ENCODE results near the gene IL15RA. TPM values are rescaled to one million over a fixed set of nuclear protein-coding genes. Genes with fewer than 3 reads are reported as not detected.
A peak's percentile ranks its signal among the peaks of the same experiment; 100 is the strongest.
"Not testable (repeated sequence)": the region's sequence is repeated elsewhere in the genome, so short reads cannot be mapped to it uniquely, and the experiment has no call there.

The IL15RA gene
- total RNA-seq, 4 donors from 2014 or later = 13.1 to 17.6 (median 15.6) TPM

- intact Hi-C loops (cut with DNase I; ENCODE audit: low total_unique reads) = no loop called here
- no peaks in the 10 kb centered on the region for H3K27me3 ChIP-seq
- DNase-seq (no peak), ATAC-seq (no peak)
- no peak for TF ChIP-seq CTCF (IDR thresholded peaks at IDR 0.05 in 4 of 5, conservative IDR thresholded peaks at IDR 0.05 in 1 of 5)
- no peak for TF ChIP-seq POLR2A (IDR thresholded peaks at IDR 0.05)
- H3K27ac ChIP-seq = no peak overlapping the region
- H3K4me3 ChIP-seq = no peak overlapping the region
- in situ Hi-C loops (cut with MboI; ENCODE audit: low sequenced_read_pairs in 4 of 4) = no loop called here
- no peaks in the 10 kb centered on the region for H3K36me3 ChIP-seq
- no peaks in the 10 kb centered on the region for H3K9me3 ChIP-seq
- peaks cover 16 to 27% of the 10 kb centered on the region in 2 donors for H3K4me1 ChIP-seq
Measured at GRCh38 chr10:5946786-5947185, 30.6 kb downstream of the IL15RA start.

GRCh38 chr10:5946419-5946775 is 30.9 kb downstream of the IL15RA start:
- in situ Hi-C loops (cut with MboI; ENCODE audit: low sequenced_read_pairs in 4 of 4); ATAC-seq: not testable (repeated sequence)

GRCh38 chr10:5945561-5946418 is 31.6 kb downstream of the IL15RA start:
- TF ChIP-seq POLR2A (IDR thresholded peaks at IDR 0.05) = no peak
- Histone ChIP-seq H3K36me3 (no peaks in the 10 kb centered on the region), H3K27me3 (no peaks in the 10 kb centered on the region), H3K4me3 (peak overlapping the region; percentile 14 to 41 (median 28)), H3K9me3 (no peaks in the 10 kb centered on the region), H3K27ac (peak overlapping the region; percentile 69 to 74 (median 72)), H3K4me1 (peaks cover 16 to 30% of the 10 kb centered on the region in 2 donors)
- intact Hi-C loops (cut with DNase I; ENCODE audit: low total_unique reads) (loop anchor here (2.0 kb wide), 2 partner anchors 31 to 55 kb away; partner anchors contain the start of genes FBH1 and IL15RA), in situ Hi-C loops (cut with MboI; ENCODE audit: low sequenced_read_pairs in 4 of 4) (no loop called here)
- peak in 1 of 2 donors; percentile 40 for DNase-seq
- peak in 1 of 2 donors; percentile 21 for ATAC-seq

More at GRCh38 chr10:5946419-5946775, 30.9 kb downstream of the IL15RA start:
- H3K4me3 ChIP-seq; DNase-seq; H3K9me3 ChIP-seq; intact Hi-C loops (cut with DNase I; ENCODE audit: low total_unique reads); H3K27me3 ChIP-seq; H3K36me3 ChIP-seq: not testable (repeated sequence)
- Histone ChIP-seq H3K27ac (peak overlapping the region; percentile 69 to 74 (median 72)), H3K4me1 (peaks cover 16 to 30% of the 10 kb centered on the region in 2 donors)

GRCh38 chr10:5945190-5945509 is 32.2 kb downstream of the IL15RA start:
- no peak for TF ChIP-seq CTCF (IDR thresholded peaks at IDR 0.05 in 4 of 5, conservative IDR thresholded peaks at IDR 0.05 in 1 of 5)
- no peak for TF ChIP-seq POLR2A (IDR thresholded peaks at IDR 0.05)
- no peak for DNase-seq
- Histone ChIP-seq H3K27ac (peak overlapping the region; percentile 69 to 74 (median 72)), H3K4me3 (peak overlapping the region in 2 of 4 donors; percentile 39 to 41), H3K4me1 (peaks cover 16 to 30% of the 10 kb centered on the region in 2 donors), H3K36me3 (no peaks in the 10 kb centered on the region), H3K9me3 (no peaks in the 10 kb centered on the region), H3K27me3 (no peaks in the 10 kb centered on the region)
- in situ Hi-C loops (cut with MboI; ENCODE audit: low sequenced_read_pairs in 4 of 4) = no loop called here
- ATAC-seq = no peak
- intact Hi-C loops (cut with DNase I; ENCODE audit: low total_unique reads) = loop anchor here (2.0 kb wide), 2 partner anchors 32 to 54 kb away; partner anchors contain the start of genes FBH1 and IL15RA

GRCh38 chr10:5944389-5945189 is 32.8 kb downstream of the IL15RA start:
- intact Hi-C loops (cut with DNase I; ENCODE audit: low total_unique reads) = loop anchor here (2.0 kb wide), 2 partner anchors 32 to 54 kb away; partner anchors contain the start of genes FBH1 and IL15RA

More at GRCh38 chr10:5944389-5945189, 32.8 kb downstream of the IL15RA start:
- Histone ChIP-seq H3K27ac (peak overlapping the region; percentile 69 to 74 (median 72)), H3K27me3 (no peaks in the 10 kb centered on the region), H3K4me3 (peak overlapping the region in 2 of 4 donors; percentile 39 to 41), H3K4me1 (peaks cover 16 to 30% of the 10 kb centered on the region in 2 donors), H3K9me3 (no peaks in the 10 kb centered on the region), H3K36me3 (no peaks in the 10 kb centered on the region)
- ATAC-seq = peak; percentile 84 to 96
- in situ Hi-C loops (cut with MboI; ENCODE audit: low sequenced_read_pairs in 4 of 4) = no loop called here
- DNase-seq = peak; percentile 70 to 86
- TF ChIP-seq CTCF (IDR thresholded peaks at IDR 0.05 in 4 of 5, conservative IDR thresholded peaks at IDR 0.05 in 1 of 5) (no peak), POLR2A (IDR thresholded peaks at IDR 0.05) (peak in 1 of 2 donors; percentile 42)
